Ishikawa (cell line): Measurements from ENCODE around the gene MPZL3.

Experiments used
- EGR1 ChIP-seq: IDR thresholded peaks from 2 replicates; pipeline ENCODE4 v1.6.1; 2012
- NFIC ChIP-seq: IDR thresholded peaks from 2 replicates; pipeline ENCODE4 v1.6.1; 2012
- YY1 ChIP-seq: IDR thresholded peaks from 2 replicates; pipeline ENCODE4 v1.6.1; 2012; ENCODE audit warnings: low read depth
- ZBTB7A ChIP-seq: IDR thresholded peaks from 2 replicates; pipeline ENCODE4 v1.6.1; 2012; ENCODE audit warnings: low read depth
- TF ChIP-seq, protein P1 (sequence below): IDR thresholded peaks from 2 replicates; pipeline ENCODE4 v1.6.1; 2012

DNA sequence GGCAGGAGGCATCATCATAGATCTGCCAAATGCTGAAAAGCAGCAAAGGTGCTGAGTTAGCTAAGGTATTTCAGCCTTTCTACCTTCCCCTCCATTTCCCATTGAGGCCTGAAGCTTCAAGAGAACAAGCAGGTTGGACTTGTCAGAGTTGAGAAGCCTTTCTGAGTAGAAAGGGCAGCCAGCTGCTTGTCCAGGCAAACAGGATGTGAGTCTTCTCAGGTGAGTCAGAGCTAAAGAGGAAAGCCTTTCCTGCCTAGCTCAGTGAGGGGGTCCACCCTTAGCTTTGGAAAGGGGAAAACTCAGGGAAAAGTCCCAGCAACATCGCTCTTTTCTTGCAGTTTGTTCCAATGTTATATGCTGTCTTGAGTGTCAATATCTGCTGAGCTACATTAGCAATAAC is 25.1 kb upstream of the MPZL3 start:
- TF ChIP-seq, protein P1, sequence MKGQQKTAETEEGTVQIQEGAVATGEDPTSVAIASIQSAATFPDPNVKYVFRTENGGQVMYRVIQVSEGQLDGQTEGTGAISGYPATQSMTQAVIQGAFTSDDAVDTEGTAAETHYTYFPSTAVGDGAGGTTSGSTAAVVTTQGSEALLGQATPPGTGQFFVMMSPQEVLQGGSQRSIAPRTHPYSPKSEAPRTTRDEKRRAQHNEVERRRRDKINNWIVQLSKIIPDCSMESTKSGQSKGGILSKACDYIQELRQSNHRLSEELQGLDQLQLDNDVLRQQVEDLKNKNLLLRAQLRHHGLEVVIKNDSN = no peak
- TF ChIP-seq ZBTB7A (no peak), YY1 (no peak), EGR1 (no peak), NFIC (no peak)
